ENCODE results near the gene PANX2.

Gene PANX2

GRCh38 chr22:50218153-50218995, 47.8 kb downstream of the PANX2 start:
- Histone ChIP-seq H3K9me3 (no peaks in the 10 kb centered on the region), H3K27me3 (no peaks in the 10 kb centered on the region), H3K4me1 (ENCODE audit: control insufficient read depth in 1 of 2, insufficient read depth in 1 of 2, low read depth in 1 of 2, low read length in 1 of 2) (no peaks in the 10 kb centered on the region), H3K4me3 (ENCODE audit: low read depth in 1 of 2, low read length in 1 of 2) (no peak overlapping the region), H3K36me3 (peaks cover 100% of the 10 kb centered on the region), H3K27ac (no peak overlapping the region)
- TF ChIP-seq CTCF (IDR thresholded peaks at IDR 0.05), result no peak

DNA sequence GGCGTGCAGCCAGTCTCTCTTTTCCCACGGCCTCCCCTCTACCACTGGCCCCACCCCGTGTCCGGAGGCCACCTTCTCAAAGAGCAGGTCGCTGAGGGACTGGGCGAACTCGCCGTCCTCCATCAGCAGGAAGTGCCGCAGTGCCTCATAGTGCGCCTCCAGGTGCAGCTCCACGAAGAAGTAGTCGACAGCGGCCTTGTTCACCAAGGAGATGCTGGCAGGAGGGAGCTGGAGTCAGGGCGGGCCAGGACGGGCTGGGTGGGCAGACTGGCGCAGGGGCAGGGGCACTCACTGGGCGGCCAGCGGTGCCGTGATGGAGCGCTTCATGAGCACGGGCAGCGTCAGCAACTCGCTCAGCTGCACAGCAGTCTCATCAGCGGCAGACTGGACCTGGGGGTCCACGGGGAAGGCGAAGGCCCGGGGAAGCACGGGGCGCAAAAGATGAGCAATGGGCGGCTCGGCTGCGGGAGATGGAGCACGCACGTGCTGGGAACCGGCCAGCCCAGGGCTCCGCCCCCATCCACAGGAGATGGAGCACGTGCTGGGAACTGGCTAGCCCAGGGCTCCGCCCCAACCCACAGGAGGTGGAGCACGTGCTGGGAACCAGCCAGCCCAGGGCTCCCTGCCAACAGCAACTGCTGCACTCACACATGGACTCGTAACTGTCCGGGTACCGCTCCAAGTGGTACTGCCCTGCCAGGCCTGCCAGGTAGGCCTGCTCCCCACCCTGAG, 48.6 kb downstream of the PANX2 start:
- Histone ChIP-seq H3K27ac (no peak overlapping the region), H3K9me3 (no peaks in the 10 kb centered on the region), H3K4me1 (ENCODE audit: control insufficient read depth in 1 of 2, insufficient read depth in 1 of 2, low read depth in 1 of 2, low read length in 1 of 2) (no peaks in the 10 kb centered on the region), H3K4me3 (ENCODE audit: low read depth in 1 of 2, low read length in 1 of 2) (no peak overlapping the region), H3K36me3 (peaks cover 99% of the 10 kb centered on the region), H3K27me3 (no peaks in the 10 kb centered on the region)
- no peak for TF ChIP-seq CTCF (IDR thresholded peaks at IDR 0.05)

GRCh38 chr22:50219800-50220602, 49.5 kb downstream of the PANX2 start:
- no peak for TF ChIP-seq CTCF (IDR thresholded peaks at IDR 0.05)
- Histone ChIP-seq H3K4me1 (ENCODE audit: control insufficient read depth in 1 of 2, insufficient read depth in 1 of 2, low read depth in 1 of 2, low read length in 1 of 2) (no peaks in the 10 kb centered on the region), H3K9me3 (no peaks in the 10 kb centered on the region), H3K27me3 (no peaks in the 10 kb centered on the region), H3K4me3 (ENCODE audit: low read depth in 1 of 2, low read length in 1 of 2) (no peak overlapping the region), H3K27ac (no peak overlapping the region), H3K36me3 (peaks cover 99% of the 10 kb centered on the region)

- no peak overlapping the region for H3K27ac ChIP-seq
- no peak for TF ChIP-seq CTCF (IDR thresholded peaks at IDR 0.05)
- H3K27me3 ChIP-seq, result no peaks in the 10 kb centered on the region
- no peaks in the 10 kb centered on the region for H3K9me3 ChIP-seq
- no peaks in the 10 kb centered on the region for H3K4me1 ChIP-seq (ENCODE audit: control insufficient read depth in 1 of 2, insufficient read depth in 1 of 2, low read depth in 1 of 2, low read length in 1 of 2)
- H3K4me3 ChIP-seq (ENCODE audit: low read depth in 1 of 2, low read length in 1 of 2), result no peak overlapping the region
- peaks cover 99% of the 10 kb centered on the region for H3K36me3 ChIP-seq
Observed at GRCh38 chr22:50220603-50221409, 50.3 kb downstream of the PANX2 start.
